ENCODE data around the gene FADS6. TPM values are rescaled to one million over a fixed set of nuclear protein-coding genes. Genes with fewer than 3 reads are reported as not detected.

The FADS6 gene
- total RNA-seq, 1 experiment from 2014 or later: 1.2 TPM

DNA sequence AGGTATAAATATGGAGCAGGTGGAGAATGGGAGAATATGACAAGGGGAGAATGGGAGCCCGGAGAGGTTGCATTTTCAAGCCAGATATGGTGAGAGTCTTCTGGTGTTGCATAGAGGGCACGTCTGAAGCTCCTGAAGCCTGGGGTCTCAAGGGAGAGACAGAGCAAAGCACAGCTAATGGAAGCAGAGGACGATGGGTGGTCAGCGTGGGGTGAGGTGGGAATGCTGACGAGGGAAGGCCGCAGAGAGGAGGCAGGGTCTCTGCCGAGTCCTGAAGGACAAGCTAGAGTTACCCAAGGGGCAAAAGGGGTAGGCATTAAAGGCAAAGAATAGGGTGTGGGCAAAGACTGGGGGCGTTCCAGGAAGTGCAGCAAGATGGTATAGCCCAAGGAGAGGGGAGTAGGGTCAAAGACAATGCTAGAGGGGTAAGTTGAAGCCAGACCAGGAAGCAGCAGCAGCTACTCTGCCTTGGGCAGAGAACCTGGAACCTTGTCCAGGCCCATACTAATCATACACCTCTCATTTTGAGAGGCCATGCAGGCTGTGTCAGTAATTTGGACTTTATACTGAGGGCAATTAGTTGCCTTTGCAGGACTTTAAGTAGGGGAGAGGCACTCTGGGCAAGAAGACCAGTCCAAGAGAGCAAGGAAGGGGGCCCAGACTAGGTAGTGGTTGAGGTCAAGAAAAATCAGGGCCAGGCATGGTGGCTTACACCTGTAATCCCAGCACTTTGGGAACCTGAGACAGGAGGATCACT, 44.9 kb upstream of the FADS6 start:
- no peak overlapping the region for H2AK5ac ChIP-seq (ENCODE audit: insufficient read length, low read length)
- H2BK120ac ChIP-seq (ENCODE audit: low read depth, low read length, poor library complexity, severe bottlenecking): no peak overlapping the region
- Mint-ChIP-seq H3K4me3 (no peak overlapping the region), H3K27me3 (ENCODE audit: low read depth) (peaks cover 86% of the 10 kb centered on the region), H3K4me1 (peaks cover 8 to 19% of the 10 kb centered on the region in 2 experiments), H3K9me3 (no peaks in the 10 kb centered on the region; a peak in 2 of 5 replicates), H3K27ac (no peak overlapping the region; a peak in 1 of 7 replicates), H3K36me3 (ENCODE audit: insufficient read depth in 1 of 3, low read depth in 3 of 3) (no peaks in the 10 kb centered on the region)
- H3K23ac ChIP-seq (ENCODE audit: insufficient read length, low read depth, low read length): no peak overlapping the region
- H4K91ac ChIP-seq (ENCODE audit: insufficient read length, low read depth, low read length): no peak overlapping the region
- H2BK15ac ChIP-seq (ENCODE audit: low read depth, low read length): no peak overlapping the region
- H2BK20ac ChIP-seq (ENCODE audit: low read depth, low read length, poor library complexity, severe bottlenecking): no peak overlapping the region
- H3K23me2 ChIP-seq (ENCODE audit: insufficient read length, low read depth, low read length, poor library complexity, severe bottlenecking): peaks cover 14% of the 10 kb centered on the region
- no peak overlapping the region for H4K8ac ChIP-seq (replicated peaks; ENCODE audit: insufficient read length, low read depth, low read length)
- no peak overlapping the region for H3K4ac ChIP-seq (ENCODE audit: low read depth, low read length)
- no peak overlapping the region for H3T11ph ChIP-seq (ENCODE audit: low read length)
- no CpG with 5 or more reads among the region's 8 CpGs for WGBS (ENCODE audit: extremely low coverage, insufficient read length, low lambda C conversion rate)
- no peak overlapping the region for H2AFZ ChIP-seq (ENCODE audit: low read length)
- no peaks in the 10 kb centered on the region for H3K9me3 ChIP-seq (ENCODE audit: control insufficient read depth, low read depth, low read length)
- TF ChIP-seq, protein P1, sequence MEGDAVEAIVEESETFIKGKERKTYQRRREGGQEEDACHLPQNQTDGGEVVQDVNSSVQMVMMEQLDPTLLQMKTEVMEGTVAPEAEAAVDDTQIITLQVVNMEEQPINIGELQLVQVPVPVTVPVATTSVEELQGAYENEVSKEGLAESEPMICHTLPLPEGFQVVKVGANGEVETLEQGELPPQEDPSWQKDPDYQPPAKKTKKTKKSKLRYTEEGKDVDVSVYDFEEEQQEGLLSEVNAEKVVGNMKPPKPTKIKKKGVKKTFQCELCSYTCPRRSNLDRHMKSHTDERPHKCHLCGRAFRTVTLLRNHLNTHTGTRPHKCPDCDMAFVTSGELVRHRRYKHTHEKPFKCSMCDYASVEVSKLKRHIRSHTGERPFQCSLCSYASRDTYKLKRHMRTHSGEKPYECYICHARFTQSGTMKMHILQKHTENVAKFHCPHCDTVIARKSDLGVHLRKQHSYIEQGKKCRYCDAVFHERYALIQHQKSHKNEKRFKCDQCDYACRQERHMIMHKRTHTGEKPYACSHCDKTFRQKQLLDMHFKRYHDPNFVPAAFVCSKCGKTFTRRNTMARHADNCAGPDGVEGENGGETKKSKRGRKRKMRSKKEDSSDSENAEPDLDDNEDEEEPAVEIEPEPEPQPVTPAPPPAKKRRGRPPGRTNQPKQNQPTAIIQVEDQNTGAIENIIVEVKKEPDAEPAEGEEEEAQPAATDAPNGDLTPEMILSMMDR (conservative IDR thresholded peaks at IDR 0.05): no peak
- no peak overlapping the region for H3K18ac ChIP-seq (ENCODE audit: insufficient read length, low read depth, low read length)
- H3K79me2 ChIP-seq (ENCODE audit: insufficient read depth, low read length): no peaks in the 10 kb centered on the region
- H3K27me3 ChIP-seq (ENCODE audit: insufficient read depth, low read length): peaks cover 32% of the 10 kb centered on the region
- no peak for DNase-seq
- no peak overlapping the region for H3K9ac ChIP-seq (ENCODE audit: extremely low read depth, insufficient read length, low read length)
- H4K20me1 ChIP-seq (ENCODE audit: control insufficient read depth, insufficient read depth, insufficient read length): no peaks in the 10 kb centered on the region
- H3K56ac ChIP-seq (ENCODE audit: insufficient read length, low read depth, low read length): no peak overlapping the region
- no peak overlapping the region for H3K4me2 ChIP-seq (ENCODE audit: insufficient read depth, insufficient read length, low read length)
- H4K5ac ChIP-seq (ENCODE audit: insufficient read length, low read depth, low read length): no peak overlapping the region
- H3K14ac ChIP-seq (ENCODE audit: insufficient read depth, low read length): no peak overlapping the region
- no peaks in the 10 kb centered on the region for H3K79me1 ChIP-seq (ENCODE audit: insufficient read depth, low read depth, low read length, poor library complexity, severe bottlenecking)
- H2BK12ac ChIP-seq (ENCODE audit: insufficient read length, low read depth, low read length): no peak overlapping the region
- no peak overlapping the region for H3K27ac ChIP-seq (ENCODE audit: insufficient read length, low read depth, low read length)
- no peak overlapping the region for H2BK5ac ChIP-seq (ENCODE audit: insufficient read length, low read length)
- H3K4me1 ChIP-seq (ENCODE audit: insufficient read depth, low read length): no peaks in the 10 kb centered on the region; the same call in 1 of the 2 replicates
